Measurements from ENCODE around the gene CHD2. TPM values are rescaled to one million over a fixed set of nuclear protein-coding genes. Genes with fewer than 3 reads are reported as not detected.

The CHD2 gene
- total RNA-seq, 1 experiment from 2014 or later, result 63.3 TPM

- Mint-ChIP-seq H3K27me3 (ENCODE audit: low read depth) (no peaks in the 10 kb centered on the region), H3K36me3 (ENCODE audit: insufficient read depth in 1 of 3, low read depth in 3 of 3) (peaks cover 50 to 91% (median 89%) of the 10 kb centered on the region in 3 experiments), H3K4me1 (peaks cover 10 to 14% of the 10 kb centered on the region in 2 experiments), H3K27ac (no peak overlapping the region), H3K9me3 (no peaks in the 10 kb centered on the region; a peak in 1 of 5 replicates), H3K4me3 (no peak overlapping the region)
- Histone ChIP-seq H2BK120ac (ENCODE audit: low read depth, low read length, poor library complexity, severe bottlenecking) (no peak overlapping the region), H3K9me3 (ENCODE audit: control insufficient read depth, low read depth, low read length) (no peaks in the 10 kb centered on the region), H3K27me3 (ENCODE audit: insufficient read depth, low read length) (no peaks in the 10 kb centered on the region), H3K9ac (ENCODE audit: extremely low read depth, insufficient read length, low read length) (no peak overlapping the region), H3K4ac (ENCODE audit: low read depth, low read length) (no peak overlapping the region), H3T11ph (ENCODE audit: low read length) (no peak overlapping the region), H3K56ac (ENCODE audit: insufficient read length, low read depth, low read length) (no peak overlapping the region), H2AFZ (ENCODE audit: low read length) (no peak overlapping the region), H2BK15ac (ENCODE audit: low read depth, low read length) (no peak overlapping the region), H3K23me2 (ENCODE audit: insufficient read length, low read depth, low read length, poor library complexity, severe bottlenecking) (no peaks in the 10 kb centered on the region), H3K18ac (ENCODE audit: insufficient read length, low read depth, low read length) (no peak overlapping the region), H3K4me2 (ENCODE audit: insufficient read depth, insufficient read length, low read length) (no peak overlapping the region), H4K8ac (replicated peaks; ENCODE audit: insufficient read length, low read depth, low read length) (no peak overlapping the region), H3K4me1 (ENCODE audit: insufficient read depth, low read length) (no peaks in the 10 kb centered on the region), H2BK20ac (ENCODE audit: low read depth, low read length, poor library complexity, severe bottlenecking) (no peak overlapping the region), H3K79me2 (ENCODE audit: insufficient read depth, low read length) (peaks cover 12% of the 10 kb centered on the region; the same call in 1 of the 2 replicates), H2BK5ac (ENCODE audit: insufficient read length, low read length) (no peak overlapping the region), H3K14ac (ENCODE audit: insufficient read depth, low read length) (no peak overlapping the region), H3K23ac (ENCODE audit: insufficient read length, low read depth, low read length) (no peak overlapping the region), H2BK12ac (ENCODE audit: insufficient read length, low read depth, low read length) (no peak overlapping the region), H3K79me1 (ENCODE audit: insufficient read depth, low read depth, low read length, poor library complexity, severe bottlenecking) (peaks cover 3% of the 10 kb centered on the region), H4K5ac (ENCODE audit: insufficient read length, low read depth, low read length) (no peak overlapping the region), H4K20me1 (ENCODE audit: control insufficient read depth, insufficient read depth, insufficient read length) (no peaks in the 10 kb centered on the region), H3K27ac (ENCODE audit: insufficient read length, low read depth, low read length) (no peak overlapping the region), H2AK5ac (ENCODE audit: insufficient read length, low read length) (no peak overlapping the region), H4K91ac (ENCODE audit: insufficient read length, low read depth, low read length) (no peak overlapping the region)
- no peak for DNase-seq
- no CpG with 5 or more reads among the region's 3 CpGs for WGBS (ENCODE audit: extremely low coverage, insufficient read length, low lambda C conversion rate)
- TF ChIP-seq CTCF (conservative IDR thresholded peaks at IDR 0.05), result no peak
Measured at GRCh38 chr15:92892201-92892555, 7.9 kb upstream of the CHD2 start.

All from H9 (cell line).